Liver (tissue), 3 donors: ENCODE measurements around the gene CORO2B.

Source experiments
- EGR1 ChIP-seq, 2 donors: IDR thresholded peaks; 2 replicates each; pipeline ENCODE4 v1.6.1; 2016 to 2018; ENCODE audit warnings: antibody characterized with exemption in 2 of 2, low read depth in 2 of 2
- HNF4A ChIP-seq, 2 donors: conservative IDR thresholded peaks; 2 replicates each; pipeline ENCODE4 v1.6.1; 2016; ENCODE audit warnings: antibody characterized with exemption in 2 of 2, mild to moderate bottlenecking in 2 of 2
- RAD21 ChIP-seq, 2 donors: IDR thresholded peaks; 2 replicates each; pipeline ENCODE4 v1.6.1; 2016; ENCODE audit warnings: antibody characterized with exemption in 2 of 2, mild to moderate bottlenecking in 2 of 2
- RXRA ChIP-seq, 2 donors: IDR thresholded peaks; 2 replicates each; pipeline ENCODE4 v1.6.1; 2017 to 2018; ENCODE audit warnings: antibody characterized with exemption in 2 of 2, mild to moderate bottlenecking in 1 of 2
- SP1 ChIP-seq: IDR thresholded peaks from 2 replicates; pipeline ENCODE4 v1.6.1; 2018; ENCODE audit warnings: antibody characterized with exemption, mild to moderate bottlenecking
- TAF1 ChIP-seq: conservative IDR thresholded peaks from 2 replicates; pipeline ENCODE4 v1.6.1; 2016; ENCODE audit warnings: antibody characterized with exemption, mild to moderate bottlenecking
- TF ChIP-seq, protein P1 (sequence below): fragments of 150-350 bp; IDR thresholded peaks from 2 replicates; pipeline ENCODE4 v1.5.1; 2017; ENCODE audit warnings: improper control_type of control experiment, low read depth, low read length; ENCODE audit not compliant: missing input control
- TF ChIP-seq, protein P2 (sequence below): IDR thresholded peaks from 2 replicates; pipeline ENCODE4 v1.6.1; 2016; ENCODE audit warnings: antibody characterized with exemption
- TF ChIP-seq, protein P3 (sequence below): IDR thresholded peaks from 2 replicates; pipeline ENCODE4 v1.6.1; 2016; ENCODE audit warnings: antibody characterized with exemption, mild to moderate bottlenecking
- TF ChIP-seq, protein P4 (sequence below): IDR thresholded peaks from 2 replicates; pipeline ENCODE4 v1.6.1; 2016; ENCODE audit warnings: antibody characterized with exemption
- donor health status: healthy.
- donor health status: healthy.

DNA sequence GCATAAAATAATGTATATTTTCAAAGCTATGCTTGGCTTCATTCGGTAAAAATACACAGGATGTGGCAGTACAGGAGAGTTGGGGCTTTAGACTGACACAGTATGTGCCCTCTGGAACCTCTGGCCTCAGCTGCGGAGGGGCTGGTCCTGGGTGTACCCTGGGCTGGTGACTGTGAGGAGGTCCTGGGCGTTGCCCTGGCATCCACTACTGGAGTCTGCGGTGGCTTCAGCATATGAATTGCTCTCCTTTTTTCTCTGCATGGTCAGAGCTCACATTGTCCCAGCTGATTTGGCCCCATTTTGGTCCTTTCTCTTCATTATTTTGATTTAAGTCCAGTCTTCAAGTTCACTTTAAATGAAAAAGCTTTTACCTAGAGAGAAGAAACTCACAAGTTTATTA is 40.5 kb upstream of the CORO2B start:
- no peak for TF ChIP-seq SP1
- TF ChIP-seq, protein P1, sequence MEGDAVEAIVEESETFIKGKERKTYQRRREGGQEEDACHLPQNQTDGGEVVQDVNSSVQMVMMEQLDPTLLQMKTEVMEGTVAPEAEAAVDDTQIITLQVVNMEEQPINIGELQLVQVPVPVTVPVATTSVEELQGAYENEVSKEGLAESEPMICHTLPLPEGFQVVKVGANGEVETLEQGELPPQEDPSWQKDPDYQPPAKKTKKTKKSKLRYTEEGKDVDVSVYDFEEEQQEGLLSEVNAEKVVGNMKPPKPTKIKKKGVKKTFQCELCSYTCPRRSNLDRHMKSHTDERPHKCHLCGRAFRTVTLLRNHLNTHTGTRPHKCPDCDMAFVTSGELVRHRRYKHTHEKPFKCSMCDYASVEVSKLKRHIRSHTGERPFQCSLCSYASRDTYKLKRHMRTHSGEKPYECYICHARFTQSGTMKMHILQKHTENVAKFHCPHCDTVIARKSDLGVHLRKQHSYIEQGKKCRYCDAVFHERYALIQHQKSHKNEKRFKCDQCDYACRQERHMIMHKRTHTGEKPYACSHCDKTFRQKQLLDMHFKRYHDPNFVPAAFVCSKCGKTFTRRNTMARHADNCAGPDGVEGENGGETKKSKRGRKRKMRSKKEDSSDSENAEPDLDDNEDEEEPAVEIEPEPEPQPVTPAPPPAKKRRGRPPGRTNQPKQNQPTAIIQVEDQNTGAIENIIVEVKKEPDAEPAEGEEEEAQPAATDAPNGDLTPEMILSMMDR, result no peak
- TF ChIP-seq TAF1, result no peak
- TF ChIP-seq, protein P2, sequence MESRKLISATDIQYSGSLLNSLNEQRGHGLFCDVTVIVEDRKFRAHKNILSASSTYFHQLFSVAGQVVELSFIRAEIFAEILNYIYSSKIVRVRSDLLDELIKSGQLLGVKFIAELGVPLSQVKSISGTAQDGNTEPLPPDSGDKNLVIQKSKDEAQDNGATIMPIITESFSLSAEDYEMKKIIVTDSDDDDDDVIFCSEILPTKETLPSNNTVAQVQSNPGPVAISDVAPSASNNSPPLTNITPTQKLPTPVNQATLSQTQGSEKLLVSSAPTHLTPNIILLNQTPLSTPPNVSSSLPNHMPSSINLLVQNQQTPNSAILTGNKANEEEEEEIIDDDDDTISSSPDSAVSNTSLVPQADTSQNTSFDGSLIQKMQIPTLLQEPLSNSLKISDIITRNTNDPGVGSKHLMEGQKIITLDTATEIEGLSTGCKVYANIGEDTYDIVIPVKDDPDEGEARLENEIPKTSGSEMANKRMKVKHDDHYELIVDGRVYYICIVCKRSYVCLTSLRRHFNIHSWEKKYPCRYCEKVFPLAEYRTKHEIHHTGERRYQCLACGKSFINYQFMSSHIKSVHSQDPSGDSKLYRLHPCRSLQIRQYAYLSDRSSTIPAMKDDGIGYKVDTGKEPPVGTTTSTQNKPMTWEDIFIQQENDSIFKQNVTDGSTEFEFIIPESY, result no peak
- TF ChIP-seq RAD21 (IDR thresholded peaks at IDR 0.05), result no peak
- TF ChIP-seq, protein P3, sequence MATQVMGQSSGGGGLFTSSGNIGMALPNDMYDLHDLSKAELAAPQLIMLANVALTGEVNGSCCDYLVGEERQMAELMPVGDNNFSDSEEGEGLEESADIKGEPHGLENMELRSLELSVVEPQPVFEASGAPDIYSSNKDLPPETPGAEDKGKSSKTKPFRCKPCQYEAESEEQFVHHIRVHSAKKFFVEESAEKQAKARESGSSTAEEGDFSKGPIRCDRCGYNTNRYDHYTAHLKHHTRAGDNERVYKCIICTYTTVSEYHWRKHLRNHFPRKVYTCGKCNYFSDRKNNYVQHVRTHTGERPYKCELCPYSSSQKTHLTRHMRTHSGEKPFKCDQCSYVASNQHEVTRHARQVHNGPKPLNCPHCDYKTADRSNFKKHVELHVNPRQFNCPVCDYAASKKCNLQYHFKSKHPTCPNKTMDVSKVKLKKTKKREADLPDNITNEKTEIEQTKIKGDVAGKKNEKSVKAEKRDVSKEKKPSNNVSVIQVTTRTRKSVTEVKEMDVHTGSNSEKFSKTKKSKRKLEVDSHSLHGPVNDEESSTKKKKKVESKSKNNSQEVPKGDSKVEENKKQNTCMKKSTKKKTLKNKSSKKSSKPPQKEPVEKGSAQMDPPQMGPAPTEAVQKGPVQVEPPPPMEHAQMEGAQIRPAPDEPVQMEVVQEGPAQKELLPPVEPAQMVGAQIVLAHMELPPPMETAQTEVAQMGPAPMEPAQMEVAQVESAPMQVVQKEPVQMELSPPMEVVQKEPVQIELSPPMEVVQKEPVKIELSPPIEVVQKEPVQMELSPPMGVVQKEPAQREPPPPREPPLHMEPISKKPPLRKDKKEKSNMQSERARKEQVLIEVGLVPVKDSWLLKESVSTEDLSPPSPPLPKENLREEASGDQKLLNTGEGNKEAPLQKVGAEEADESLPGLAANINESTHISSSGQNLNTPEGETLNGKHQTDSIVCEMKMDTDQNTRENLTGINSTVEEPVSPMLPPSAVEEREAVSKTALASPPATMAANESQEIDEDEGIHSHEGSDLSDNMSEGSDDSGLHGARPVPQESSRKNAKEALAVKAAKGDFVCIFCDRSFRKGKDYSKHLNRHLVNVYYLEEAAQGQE, result no peak
- no peak for TF ChIP-seq EGR1 (IDR thresholded peaks at IDR 0.05; ENCODE audit: low read depth in 2 of 2)
- TF ChIP-seq, protein P4, sequence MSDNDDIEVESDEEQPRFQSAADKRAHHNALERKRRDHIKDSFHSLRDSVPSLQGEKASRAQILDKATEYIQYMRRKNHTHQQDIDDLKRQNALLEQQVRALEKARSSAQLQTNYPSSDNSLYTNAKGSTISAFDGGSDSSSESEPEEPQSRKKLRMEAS, result no peak
- no peak for TF ChIP-seq HNF4A (conservative IDR thresholded peaks at IDR 0.05)
- TF ChIP-seq RXRA (IDR thresholded peaks at IDR 0.05), result no peak
